H1 (cell line): ENCODE results near the gene FAT2. TPM values are rescaled to one million over a fixed set of nuclear protein-coding genes. Genes with fewer than 3 reads are reported as not detected.

Experiments
- CTCF ChIA-PET: fragments of 300-600 bp; sonication (Branson Sonifier 250); formaldehyde crosslinking; loops from one replicate; lab custom pipeline; 2021; ENCODE audit not compliant: partially characterized antibody; lab: Charles Lee
- POLR2A ChIA-PET: fragments of 300-600 bp; sonication (Branson Sonifier 250); formaldehyde crosslinking; loops from one replicate; lab custom pipeline; 2021; ENCODE audit warnings: inconsistent platforms; ENCODE audit not compliant: partially characterized antibody; lab: Charles Lee
- DNase-seq, 2 experiments: peaks; one replicate each; pipeline versions ENCODE4 v3.0.0 to v3.0.0-alpha.2; 2010 to 2022; ENCODE audit warnings: low spot score in 2 of 2, low read depth in 1 of 2, mixed read lengths in 1 of 2
- FAIRE-seq: peaks from 2 replicates; lab custom pipeline; 2011; peaks lifted over from hg19 to GRCh38; lab: Jason Lieb, UNC
- H2AFZ ChIP-seq: 2 replicates; pipeline ENCODE4 v1.8.1; 2012; ENCODE audit warnings: low read length, inconsistent platforms
- H2AK5ac ChIP-seq: 2 replicates; pipeline ENCODE4 v1.6.1; 2013; ENCODE audit warnings: low read depth, low read length
- H2BK120ac ChIP-seq: replicated peaks from 2 replicates; pipeline ENCODE3; 2013; ENCODE audit warnings: low read depth, low read length, inconsistent platforms
- H2BK12ac ChIP-seq: 2 replicates; pipeline ENCODE4 v1.6.1; 2013; ENCODE audit warnings: low read depth, low read length
- H2BK15ac ChIP-seq: 2 replicates; pipeline ENCODE4 v1.6.1; 2013; ENCODE audit warnings: low read length
- H2BK20ac ChIP-seq: 2 replicates; pipeline ENCODE4 v1.6.1; 2013; ENCODE audit warnings: low read length
- H2BK5ac ChIP-seq: 2 replicates; pipeline ENCODE4 v1.6.1; 2013; ENCODE audit warnings: low read depth, low read length
- H3K14ac ChIP-seq: 2 replicates; pipeline ENCODE4 v1.6.1; 2013; ENCODE audit warnings: inconsistent platforms; ENCODE audit not compliant: insufficient read length
- H3K18ac ChIP-seq: 2 replicates; pipeline ENCODE4 v1.6.1; 2013; ENCODE audit warnings: low read length; ENCODE audit errors: extremely low read depth
- H3K23ac ChIP-seq: 2 replicates; pipeline ENCODE4 v1.6.1; 2013; ENCODE audit warnings: inconsistent platforms; ENCODE audit not compliant: insufficient read length
- H3K23me2 ChIP-seq: 2 replicates; pipeline ENCODE4 v1.6.1; 2013; ENCODE audit warnings: low read depth, low read length
- H3K27ac ChIP-seq: 2 replicates; pipeline ENCODE4 v1.6.1; 2011; ENCODE audit warnings: low read depth, low read length, inconsistent platforms
- H3K27me3 ChIP-seq, 4 experiments: replicated peaks in 1 of 4; 1 replicate in 1 of 4; 2 replicates in 3 of 4; pipeline versions ENCODE4 v1.6.1 to v1.8.1; 2011 to 2013; ENCODE audit warnings: low read length in 3 of 4, mild to moderate bottlenecking in 3 of 4, inconsistent platforms in 2 of 4, mixed read lengths in 2 of 4, moderate library complexity in 1 of 4; ENCODE audit not compliant: control insufficient read depth in 3 of 4, insufficient read depth in 3 of 4; ENCODE audit errors: extremely low read depth in 1 of 4
- H3K36me3 ChIP-seq, 4 experiments: 2 replicates each; pipeline versions ENCODE4 v1.6.1 to v1.8.1; 2011 to 2013; ENCODE audit warnings: mild to moderate bottlenecking in 4 of 4, low read length in 3 of 4, moderate library complexity in 2 of 4, control low read depth in 1 of 4, inconsistent platforms in 1 of 4; ENCODE audit not compliant: insufficient read depth in 4 of 4, control insufficient read depth in 2 of 4
- H3K4ac ChIP-seq: replicated peaks from 2 replicates; pipeline ENCODE3; 2013; ENCODE audit warnings: low read length, low read depth, mixed read lengths, inconsistent platforms; ENCODE audit not compliant: insufficient read length
- H3K4me1 ChIP-seq, 4 experiments: replicated peaks in 1 of 4; 1 replicate in 1 of 4; 2 replicates in 3 of 4; pipeline versions ENCODE4 v1.6.1 to v1.8.1; 2011 to 2013; ENCODE audit warnings: low read length in 3 of 4, inconsistent platforms in 2 of 4, mixed read lengths in 1 of 4; ENCODE audit not compliant: insufficient read depth in 4 of 4, control insufficient read depth in 3 of 4
- H3K4me2 ChIP-seq, 2 experiments: 2 replicates each; pipeline versions ENCODE4 v1.6.1 to v1.8.1; 2011 to 2013; ENCODE audit warnings: low read depth in 2 of 2, low read length in 2 of 2, control low read depth in 1 of 2, inconsistent platforms in 1 of 2, mild to moderate bottlenecking in 1 of 2; ENCODE audit not compliant: insufficient read depth in 1 of 2
- H3K4me3 ChIP-seq, 4 experiments: fragments of 200-600, 300-600 bp in 1 of 4; sonication (generic), shearing (Covaris generic), sonication (Bioruptor Twin) in 1 of 4; 2 replicates each; pipeline versions ENCODE4 v1.5.1 to v1.8.1; 2011 to 2016; ENCODE audit warnings: low read length in 4 of 4, low read depth in 3 of 4, control low read depth in 2 of 4, inconsistent platforms in 2 of 4, mild to moderate bottlenecking in 2 of 4, mixed read lengths in 1 of 4, moderate library complexity in 1 of 4; ENCODE audit not compliant: insufficient read depth in 2 of 4; ENCODE audit errors: extremely low read depth in 1 of 4
- H3K56ac ChIP-seq: replicated peaks from 2 replicates; pipeline ENCODE3; 2013; ENCODE audit warnings: low read depth, mild to moderate bottlenecking, mixed read lengths, low read length, inconsistent platforms; ENCODE audit not compliant: insufficient read length
- H3K79me1 ChIP-seq: 2 replicates; pipeline ENCODE4 v1.6.1; 2013; ENCODE audit warnings: low read depth, low read length, control low read depth
- H3K79me2 ChIP-seq, 2 experiments: 2 replicates each; pipeline versions ENCODE4 v1.6.1 to v1.8.1; 2012 to 2013; ENCODE audit warnings: low read length in 2 of 2, mild to moderate bottlenecking in 2 of 2, inconsistent platforms in 1 of 2; ENCODE audit not compliant: insufficient read depth in 2 of 2, control insufficient read depth in 1 of 2
- H3K9ac ChIP-seq, 4 experiments: replicated peaks in 1 of 4; 1 replicate in 1 of 4; 2 replicates in 3 of 4; pipeline versions ENCODE4 v1.6.1 to v1.8.1; 2011 to 2013; ENCODE audit warnings: low read depth in 3 of 4, low read length in 3 of 4, control low read depth in 2 of 4, mild to moderate bottlenecking in 2 of 4, moderate library complexity in 2 of 4, inconsistent platforms in 1 of 4; ENCODE audit errors: extremely low read depth in 1 of 4
- H3K9me3 ChIP-seq, 2 experiments: 2 replicates each; pipeline versions ENCODE4 v1.6.1 to v1.8.1; 2012 to 2013; ENCODE audit warnings: mild to moderate bottlenecking in 2 of 2, moderate library complexity in 2 of 2, control low read depth in 1 of 2, inconsistent platforms in 1 of 2, low read depth in 1 of 2, low read length in 1 of 2, mixed read lengths in 1 of 2; ENCODE audit not compliant: insufficient read depth in 2 of 2
- H4K20me1 ChIP-seq, 2 experiments: replicated peaks in 1 of 2; 2 replicates each; pipeline versions ENCODE3 to v1.8.1; 2011 to 2013; ENCODE audit warnings: inconsistent platforms in 2 of 2, low read length in 2 of 2, mild to moderate bottlenecking in 1 of 2; ENCODE audit not compliant: insufficient read depth in 2 of 2, control insufficient read depth in 1 of 2
- H4K5ac ChIP-seq: 2 replicates; pipeline ENCODE4 v1.6.1; 2013; ENCODE audit warnings: low read length, low read depth, mixed read lengths, inconsistent platforms; ENCODE audit not compliant: insufficient read length
- H4K8ac ChIP-seq: 2 replicates; pipeline ENCODE4 v1.8.0; 2013; ENCODE audit warnings: mild to moderate bottlenecking, moderate library complexity, low read length, inconsistent platforms; ENCODE audit not compliant: insufficient read depth; ENCODE audit errors: extremely low read depth
- H4K91ac ChIP-seq: replicated peaks from 2 replicates; pipeline ENCODE3; 2013; ENCODE audit warnings: low read length, mixed read lengths, inconsistent platforms; ENCODE audit not compliant: insufficient read length
- BRCA1 ChIP-seq: IDR thresholded peaks from 2 replicates; pipeline ENCODE4 v1.6.1; 2012; ENCODE audit warnings: low read depth, low read length, improper control_type of control experiment
- CREB1 ChIP-seq: IDR thresholded peaks from 2 replicates; pipeline ENCODE4 v1.6.1; 2012; ENCODE audit warnings: inconsistent platforms
- HDAC2 ChIP-seq, 2 experiments: fragments of 300-600 bp in 1 of 2; sonication (generic) in 1 of 2; IDR thresholded peaks; 2 replicates each; pipeline ENCODE4 v1.6.1; 2011 to 2012; ENCODE audit warnings: low read depth in 2 of 2, low read length in 2 of 2, mild to moderate bottlenecking in 2 of 2, moderate library complexity in 2 of 2, borderline replicate concordance in 1 of 2, inconsistent platforms in 1 of 2
- RNF2 ChIP-seq: fragments of 200-900, 300-1000 bp; sonication (generic); IDR thresholded peaks from 2 replicates; pipeline ENCODE4 v1.7.1; 2016; ENCODE audit warnings: borderline replicate concordance, low read depth, mild to moderate bottlenecking, antibody characterized with exemption, low read length; ENCODE audit not compliant: poor library complexity, severe bottlenecking; ENCODE audit errors: missing control alignments
- WGBS, 2 experiments: shearing (Covaris generic) in 1 of 2; methylation state at CpG; one replicate each; pipeline versions ENCODE4 v1.1.6 to v1.1.7; 2013 to 2015; ENCODE audit warnings: low lambda C conversion rate in 2 of 2, mixed read lengths in 2 of 2, inconsistent platforms in 1 of 2, low coverage in 1 of 2, missing lambda C conversion rate in 1 of 2; ENCODE audit not compliant: insufficient replicate concordance in 2 of 2, insufficient coverage in 1 of 2, insufficient read length in 1 of 2; ENCODE audit errors: extremely low coverage in 1 of 2, missing lambda C conversion rate in 1 of 2; 5-methylcytosine and 5-hydroxymethylcytosine counted together
- polyA plus RNA-seq, 7 experiments: library from polyadenylated mRNA; depleted of rRNA in 3 of 7; stranded (reverse) in 5 of 7; unstranded in 2 of 7; fragments of >200 nt in 5 of 7; fragments of 200-250 nt in 2 of 7; gene quantifications; 1 replicate in 5 of 7; 2 replicates in 1 of 7; 4 replicates in 1 of 7; pipeline versions ENCODE4 v1.2.1 to v1.2.3, GENCODE V29; 2011 to 2013; ENCODE audit warnings: missing spikeins in 2 of 7, mixed read lengths in 2 of 7
- total RNA-seq: library from RNA; stranded (reverse); fragmentation: NEBNext Ultra II Directional; extraction: Animal tissue kit (Norgen Biotek cat#: 25700); gene quantifications from 2 replicates; pipeline ENCODE4 v1.2.1, GENCODE V29; 2021

The FAT2 gene
- total and polyA plus RNA-seq, 2 of the 8 experiments (the other 6 are each of a cell fraction or from before 2014, with no cell fraction given) = 0.12 to 0.30 TPM

GRCh38 chr5:151557951-151558350, 33.2 kb downstream of the FAT2 start:
- H3K23ac ChIP-seq = no peak overlapping the region
- no peak overlapping the region for H3K56ac ChIP-seq
- CTCF ChIA-PET = interaction anchor here (0.8 to 2.2 kb wide), 8 partner anchors 7 to 101 kb away, joined by 4 to 9 read pairs (median 6); no protein-coding TSS in a partner anchor
- no peak overlapping the region for H3K18ac ChIP-seq
- H2BK20ac ChIP-seq = no peak overlapping the region
- H2AFZ ChIP-seq = no peak overlapping the region
- no peak overlapping the region for H2AK5ac ChIP-seq
- H2BK120ac ChIP-seq = no peak overlapping the region
- FAIRE-seq = no peak
- no peak overlapping the region for H4K5ac ChIP-seq
- no peak overlapping the region for H3K27ac ChIP-seq
- no peak overlapping the region for H2BK15ac ChIP-seq
- H3K4ac ChIP-seq = no peak overlapping the region
- no peak overlapping the region for H3K9ac ChIP-seq
- H3K36me3 ChIP-seq = no peaks in the 10 kb centered on the region
- H3K79me1 ChIP-seq = no peaks in the 10 kb centered on the region
- no peaks in the 10 kb centered on the region for H3K23me2 ChIP-seq
- POLR2A ChIA-PET = no interaction called here
- H4K8ac ChIP-seq = no peak overlapping the region
- 85% methylated on average over 6 of the region's 6 CpGs; no CpG with 5 or more reads in 1 of the 2 experiments for WGBS, 2 experiments
- H4K91ac ChIP-seq = no peak overlapping the region
- no peaks in the 10 kb centered on the region for H3K9me3 ChIP-seq
- H3K4me3 ChIP-seq = no peak overlapping the region
- DNase-seq = no peak
- no peaks in the 10 kb centered on the region for H3K4me1 ChIP-seq
- no peak overlapping the region for H3K14ac ChIP-seq
- no peaks in the 10 kb centered on the region for H3K27me3 ChIP-seq
- H3K79me2 ChIP-seq = no peaks in the 10 kb centered on the region
- no peak overlapping the region for H2BK12ac ChIP-seq
- no peak overlapping the region for H2BK5ac ChIP-seq
- no peak overlapping the region for H3K4me2 ChIP-seq
- no peaks in the 10 kb centered on the region for H4K20me1 ChIP-seq
- no peak for TF ChIP-seq CREB1
- TF ChIP-seq HDAC2 (IDR thresholded peaks at IDR 0.05; ENCODE audit: borderline replicate concordance in 1 of 2, low read depth in 2 of 2, low read length in 2 of 2) = no peak
- TF ChIP-seq RNF2 = no peak
- TF ChIP-seq BRCA1 = no peak
